HG03342 (cell line): ENCODE results near the gene RMND5B.
A peak's percentile ranks its signal among the peaks of the same experiment; 100 is the strongest.

Source experiments
- ATAC-seq: cut with Tn5 transposase; IDR thresholded peaks from one replicate; pipeline ENCODE4 v1.9.1; 2021; ENCODE audit warnings: mild to moderate bottlenecking, moderate library complexity; ENCODE audit not compliant: unreplicated experiment

The RMND5B gene

GRCh38 chr5:178113141-178113787, 17.6 kb upstream of the RMND5B start, which contains the start of gene N4BP3:
Gene N4BP3, plus strand, starts transcription at chr5:178113532. Its CDS starts 6,052 bp downstream, at chr5:178119584.
- peak; percentile 62 for ATAC-seq

GRCh38 chr5:178113841-178114324, 16.9 kb upstream of the RMND5B start:
- ATAC-seq = no peak

- no peak for ATAC-seq
These were observed 16.3 kb upstream of the RMND5B start for GRCh38 chr5:178114325-178115135.

GRCh38 chr5:178115136-178115813, 15.5 kb upstream of the RMND5B start:
- no peak for ATAC-seq

- ATAC-seq = no peak
These were observed 15.0 kb upstream of the RMND5B start for GRCh38 chr5:178115814-178116142.

GRCh38 chr5:178116143-178116885, 14.5 kb upstream of the RMND5B start:
- peak; percentile 28 for ATAC-seq

- no peak for ATAC-seq
These were observed 12.7 kb upstream of the RMND5B start for GRCh38 chr5:178117923-178118701.

- no peak for ATAC-seq
These were observed 10.8 kb upstream of the RMND5B start for GRCh38 chr5:178119915-178120606.

GRCh38 chr5:178120607-178121357, 10.0 kb upstream of the RMND5B start:
- ATAC-seq = peak; percentile 80

GRCh38 chr5:178121391-178122276, 9.2 kb upstream of the RMND5B start:
- ATAC-seq = no peak

GRCh38 chr5:178122346-178122745, 8.5 kb upstream of the RMND5B start:
- ATAC-seq = no peak

GRCh38 chr5:178123094-178123965, 7.5 kb upstream of the RMND5B start:
- ATAC-seq = no peak

- no peak for ATAC-seq
These were observed 6.6 kb upstream of the RMND5B start for GRCh38 chr5:178123966-178124925.

- ATAC-seq = no peak
These were observed 5.4 kb upstream of the RMND5B start for GRCh38 chr5:178125253-178125906.

GRCh38 chr5:178126556-178126955, 4.3 kb upstream of the RMND5B start:
- ATAC-seq = no peak
